ENCODE results near the gene ACKR3. TPM values are rescaled to one million over a fixed set of nuclear protein-coding genes. Genes with fewer than 3 reads are reported as not detected.

Gene ACKR3
- total and polyA plus RNA-seq, 12 donors, result 1.1 to 12.8 (median 1.9) TPM

DNA sequence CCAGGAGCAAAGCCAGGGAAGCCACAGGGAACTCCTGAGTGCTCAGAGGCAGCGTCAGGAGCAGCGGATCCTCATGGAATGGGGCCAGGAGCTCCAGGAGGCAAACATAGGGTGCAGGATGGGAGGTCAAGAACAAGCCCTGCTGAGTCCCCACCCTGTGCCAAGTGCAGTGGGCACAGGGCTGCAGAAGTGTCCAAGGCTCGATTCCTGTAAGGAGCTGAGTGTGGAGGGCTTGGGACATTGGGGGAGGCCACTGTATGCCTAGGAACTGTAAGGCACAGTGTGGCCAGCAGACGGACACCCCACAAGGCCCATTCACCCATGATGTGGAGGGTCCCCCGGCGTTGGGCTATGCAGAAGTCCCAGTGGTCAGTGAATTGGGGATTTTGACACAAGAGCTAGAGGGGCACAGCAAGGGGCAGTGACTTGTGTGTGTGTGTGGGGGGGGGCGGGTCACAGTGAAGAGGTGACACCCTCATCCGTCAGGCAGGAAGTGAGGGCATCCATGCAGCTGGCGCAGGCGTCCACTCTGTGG lies 55.6 kb downstream of the ACKR3 start:
- DNase-seq, result no peak
- Histone ChIP-seq H3K9me3 (replicated peaks in 1 of 3) (no peaks in the 10 kb centered on the region), H3K4me1 (replicated peaks in 1 of 2) (no peaks in the 10 kb centered on the region), H3K4me3 (no peak overlapping the region), H3K36me3 (replicated peaks in 1 of 2) (no peaks in the 10 kb centered on the region), H3K27ac (no peak overlapping the region), H3K27me3 (no peaks in the 10 kb centered on the region)
- intact Hi-C loops (cut with DNase I), result no loop called here
- TF ChIP-seq POLR2A (IDR thresholded peaks at IDR 0.05), result no peak
- TF ChIP-seq, protein P1, sequence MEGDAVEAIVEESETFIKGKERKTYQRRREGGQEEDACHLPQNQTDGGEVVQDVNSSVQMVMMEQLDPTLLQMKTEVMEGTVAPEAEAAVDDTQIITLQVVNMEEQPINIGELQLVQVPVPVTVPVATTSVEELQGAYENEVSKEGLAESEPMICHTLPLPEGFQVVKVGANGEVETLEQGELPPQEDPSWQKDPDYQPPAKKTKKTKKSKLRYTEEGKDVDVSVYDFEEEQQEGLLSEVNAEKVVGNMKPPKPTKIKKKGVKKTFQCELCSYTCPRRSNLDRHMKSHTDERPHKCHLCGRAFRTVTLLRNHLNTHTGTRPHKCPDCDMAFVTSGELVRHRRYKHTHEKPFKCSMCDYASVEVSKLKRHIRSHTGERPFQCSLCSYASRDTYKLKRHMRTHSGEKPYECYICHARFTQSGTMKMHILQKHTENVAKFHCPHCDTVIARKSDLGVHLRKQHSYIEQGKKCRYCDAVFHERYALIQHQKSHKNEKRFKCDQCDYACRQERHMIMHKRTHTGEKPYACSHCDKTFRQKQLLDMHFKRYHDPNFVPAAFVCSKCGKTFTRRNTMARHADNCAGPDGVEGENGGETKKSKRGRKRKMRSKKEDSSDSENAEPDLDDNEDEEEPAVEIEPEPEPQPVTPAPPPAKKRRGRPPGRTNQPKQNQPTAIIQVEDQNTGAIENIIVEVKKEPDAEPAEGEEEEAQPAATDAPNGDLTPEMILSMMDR (IDR thresholded peaks at IDR 0.05), result no peak
- WGBS, 4 donors, result 87 to 92% (median 87%) methylated on average over 6 to 10 of the region's 10 CpGs

DNA sequence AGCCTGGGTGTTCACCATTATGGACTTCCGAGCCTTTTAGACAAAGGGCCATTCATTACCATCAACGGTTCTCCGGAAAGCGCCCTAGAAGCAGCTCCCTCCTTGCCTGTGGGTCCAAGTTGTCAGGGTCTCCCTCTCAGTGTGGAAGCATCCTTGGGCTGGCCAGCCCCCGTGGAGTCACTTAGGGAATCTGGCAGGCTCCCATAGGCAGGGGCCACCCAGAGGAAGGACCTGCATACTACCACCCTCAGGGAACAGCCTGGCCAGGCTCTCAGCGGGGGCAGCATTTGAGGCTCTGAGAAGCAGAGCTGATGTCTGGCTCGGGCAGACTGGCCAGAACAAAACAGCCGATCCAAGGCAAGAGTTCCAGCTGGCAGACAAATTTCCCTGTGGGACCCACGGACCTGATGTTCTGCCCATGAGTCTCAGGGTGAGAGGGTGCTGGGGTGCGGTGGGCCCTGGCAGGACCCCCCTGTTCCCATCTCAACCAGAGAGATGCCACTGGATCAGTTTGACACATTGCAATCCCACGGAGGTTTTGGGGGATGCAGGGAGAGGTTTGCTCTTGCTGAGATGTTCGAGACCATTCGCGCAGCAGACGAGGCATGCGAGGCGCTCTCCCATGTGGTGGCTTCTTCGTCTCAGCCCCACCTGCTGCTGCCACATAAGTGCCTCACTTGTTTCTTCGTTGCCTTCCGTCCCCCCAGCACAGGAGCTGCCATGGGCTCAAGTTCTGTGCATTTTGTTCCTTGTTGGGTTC lies 56.9 kb downstream of the ACKR3 start:
- Histone ChIP-seq H3K27me3 (no peaks in the 10 kb centered on the region), H3K4me1 (replicated peaks in 1 of 2) (no peaks in the 10 kb centered on the region), H3K9me3 (replicated peaks in 1 of 3) (no peaks in the 10 kb centered on the region), H3K27ac (no peak overlapping the region), H3K36me3 (replicated peaks in 1 of 2) (no peaks in the 10 kb centered on the region), H3K4me3 (no peak overlapping the region)
- intact Hi-C loops (cut with DNase I), result no loop called here
- 82 to 96% (median 84%) methylated on average over 13 to 20 of the region's 20 CpGs for WGBS, 4 donors
- no peak for DNase-seq
- no peak for TF ChIP-seq POLR2A (IDR thresholded peaks at IDR 0.05)
- TF ChIP-seq, protein P1 (IDR thresholded peaks at IDR 0.05), result no peak

DNA sequence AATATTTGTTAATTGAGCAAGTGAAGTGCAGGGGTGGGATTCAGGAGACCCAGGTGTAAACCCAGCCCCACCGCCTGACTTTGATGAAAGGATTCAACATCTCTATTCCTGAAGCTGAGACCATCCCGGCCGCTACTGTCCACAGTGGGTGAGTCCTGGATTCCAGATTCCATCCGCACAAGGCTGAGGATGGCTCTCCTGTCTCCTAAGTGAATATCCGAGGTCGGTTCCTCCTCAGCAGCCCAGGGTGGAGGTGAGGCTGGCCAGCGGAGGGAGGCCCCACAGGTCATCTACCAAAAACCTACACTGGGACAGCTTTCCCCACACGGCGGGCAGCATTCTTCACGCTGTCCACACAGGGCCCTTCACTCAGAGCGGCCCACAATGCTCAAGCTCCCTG lies 57.6 kb downstream of the ACKR3 start:
- intact Hi-C loops (cut with DNase I), result no loop called here
- Histone ChIP-seq H3K4me1 (replicated peaks in 1 of 2) (no peaks in the 10 kb centered on the region), H3K27ac (no peak overlapping the region), H3K9me3 (replicated peaks in 1 of 3) (no peaks in the 10 kb centered on the region), H3K4me3 (no peak overlapping the region), H3K36me3 (replicated peaks in 1 of 2) (no peaks in the 10 kb centered on the region), H3K27me3 (no peaks in the 10 kb centered on the region)
- no peak for DNase-seq
- WGBS, 4 donors, result 86 to 97% (median 93%) methylated on average over 6 to 11 of the region's 11 CpGs
- TF ChIP-seq, protein P1 (IDR thresholded peaks at IDR 0.05), result no peak
- no peak for TF ChIP-seq POLR2A (IDR thresholded peaks at IDR 0.05)

DNA sequence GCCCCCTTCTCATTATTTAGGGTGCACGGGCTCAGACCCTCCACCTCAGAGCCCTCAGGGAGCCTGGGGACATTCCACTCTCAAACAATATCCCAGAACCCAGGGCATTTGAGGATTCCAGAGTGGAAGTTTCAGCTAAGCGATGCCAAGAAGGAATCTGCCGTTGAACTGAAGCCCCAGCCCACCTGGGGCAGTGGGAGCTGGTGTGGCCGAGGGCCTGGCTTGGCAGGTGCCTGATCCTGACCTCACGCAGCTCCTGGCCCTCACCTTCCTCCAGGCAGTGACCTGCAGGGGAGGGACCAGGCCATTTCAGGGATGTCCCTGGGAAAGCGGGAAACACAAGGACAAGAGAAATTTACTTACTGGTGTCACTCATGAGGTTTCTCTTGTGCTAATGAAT lies 58.2 kb downstream of the ACKR3 start:
- Histone ChIP-seq H3K36me3 (replicated peaks in 1 of 2) (no peaks in the 10 kb centered on the region), H3K27ac (no peak overlapping the region), H3K4me1 (replicated peaks in 1 of 2) (no peaks in the 10 kb centered on the region), H3K4me3 (no peak overlapping the region), H3K27me3 (no peaks in the 10 kb centered on the region), H3K9me3 (replicated peaks in 1 of 3) (no peaks in the 10 kb centered on the region)
- TF ChIP-seq, protein P1 (IDR thresholded peaks at IDR 0.05), result no peak
- no peak for TF ChIP-seq POLR2A (IDR thresholded peaks at IDR 0.05)
- intact Hi-C loops (cut with DNase I), result no loop called here
- no peak for DNase-seq
- 88 to 100% (median 90%) methylated on average over 1 to 6 of the region's 6 CpGs for WGBS, 4 donors
